Lung (tissue), 12 donors: Measurements from ENCODE around the gene PTPRN2. TPM values are rescaled to one million over a fixed set of nuclear protein-coding genes. Genes with fewer than 3 reads are reported as not detected.

Experiments
- ATAC-seq: fragments of 200-7000 bp; cut with Tn5 transposase; one replicate; pipeline ENCODE4 v1.9.1; 2020; ENCODE audit warnings: moderate number of reproducible peaks; ENCODE audit not compliant: insufficient read depth, low FRiP score
- DNase-seq, 3 donors: peaks; one replicate each; pipeline ENCODE4 v3.0.0-alpha.2; 2013 to 2017
- H3K27ac ChIP-seq, 2 donors: one replicate each; pipeline ENCODE4 v1.5.1; 2013; ENCODE audit warnings: mild to moderate bottlenecking in 2 of 2, moderate library complexity in 2 of 2, control low read depth in 1 of 2, inconsistent platforms in 1 of 2, low read depth in 1 of 2, low read length in 1 of 2
- H3K27me3 ChIP-seq, 3 donors: one replicate each; pipeline ENCODE4 v1.5.1; 2013; ENCODE audit warnings: low read length in 2 of 3; ENCODE audit not compliant: control insufficient read depth in 3 of 3, insufficient read depth in 3 of 3
- H3K36me3 ChIP-seq, 4 donors: one replicate each; pipeline ENCODE4 v1.5.1; 2013; ENCODE audit warnings: low read length in 4 of 4, mild to moderate bottlenecking in 1 of 4, moderate library complexity in 1 of 4; ENCODE audit not compliant: control insufficient read depth in 4 of 4, insufficient read depth in 4 of 4
- H3K4me1 ChIP-seq, 5 donors: one replicate each; pipeline ENCODE4 v1.5.1; 2013; ENCODE audit warnings: low read length in 5 of 5, mild to moderate bottlenecking in 2 of 5, moderate library complexity in 1 of 5; ENCODE audit not compliant: control insufficient read depth in 5 of 5, insufficient read depth in 5 of 5
- H3K4me3 ChIP-seq: one replicate; pipeline ENCODE4 v1.5.1; 2013; ENCODE audit warnings: mild to moderate bottlenecking, control low read depth, moderate library complexity
- H3K9ac ChIP-seq, 2 donors: one replicate each; pipeline ENCODE4 v1.5.1; 2013; ENCODE audit warnings: low read length in 2 of 2, control low read depth in 1 of 2; ENCODE audit not compliant: insufficient read depth in 1 of 2
- H3K9me3 ChIP-seq, 4 donors: one replicate each; pipeline ENCODE4 v1.5.1; 2013; ENCODE audit warnings: low read length in 3 of 4, mild to moderate bottlenecking in 1 of 4, moderate library complexity in 1 of 4; ENCODE audit not compliant: control insufficient read depth in 4 of 4, insufficient read depth in 3 of 4
- WGBS, 2 donors: extraction: QIAGEN DNeasy Blood & Tissue Kit; methylation state at CpG; one replicate each; pipeline ENCODE4 v1.1.7; 2013; 5-methylcytosine and 5-hydroxymethylcytosine counted together
- polyA plus RNA-seq, 2 donors: library from polyadenylated mRNA; stranded (reverse); fragments of 200-250 nt; gene quantifications; one replicate each; pipeline ENCODE4 v1.2.1, GENCODE V29; 2013
- total RNA-seq, 2 donors: library from RNA; depleted of rRNA in 1 of 2; stranded (reverse); fragments of >200 nt in 1 of 2; gene quantifications; one replicate each; pipeline ENCODE4 v1.2.1, GENCODE V29; 2014 to 2021
- TF ChIP-seq, protein P1 (sequence below): IDR thresholded peaks from 2 replicates; pipeline ENCODE4 v1.5.1; 2012; ENCODE audit warnings: mild to moderate bottlenecking; ENCODE audit errors: control extremely low read depth, extremely low read depth
- donor health status: control.
- donor health status: control.
- donor health status: Bipolar disorder and iron deficiency.
- donor health status: healthy.
- donor health status: DM: yes; HTN: yes; CAD: no.

PTPRN2 gene
- total and polyA plus RNA-seq, 4 donors, result 2.1 to 7.4 (median 4.4) TPM

DNA sequence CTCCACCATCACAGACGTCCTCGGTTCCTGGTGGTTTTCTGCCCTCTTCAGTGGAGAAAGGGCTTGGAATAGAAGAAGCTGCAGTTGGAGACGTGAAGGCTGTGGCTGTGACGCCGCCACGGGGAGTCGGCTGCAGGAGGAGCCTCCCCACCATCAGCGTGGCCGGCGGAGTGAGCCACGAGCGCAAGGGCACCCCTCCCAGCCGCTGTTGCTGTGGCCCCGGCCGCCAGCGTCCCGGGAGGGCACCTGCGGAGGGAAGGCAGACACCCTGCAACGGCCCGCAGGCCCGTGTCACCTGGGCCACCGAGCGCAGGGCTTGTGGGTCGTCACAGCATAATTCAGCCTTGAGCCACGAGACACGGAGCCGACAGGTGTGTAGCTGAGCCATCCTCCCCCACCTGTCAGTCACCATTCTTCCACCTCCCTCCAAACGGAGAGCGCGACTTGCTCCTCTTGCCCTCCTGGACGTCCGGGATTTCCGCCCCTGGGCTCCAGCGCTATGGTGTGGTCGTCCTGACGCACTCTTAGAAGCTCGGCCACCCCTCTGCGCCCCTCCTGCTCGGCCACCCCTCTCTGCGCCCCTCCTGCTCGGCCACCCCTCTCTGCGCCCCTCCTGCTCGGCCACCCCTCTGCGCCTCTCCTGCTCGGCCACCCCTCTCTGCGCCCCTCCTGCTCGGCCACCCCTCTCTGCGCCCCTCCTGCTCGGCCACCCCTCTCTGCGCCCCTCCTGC lies 102.7 kb downstream of the PTPRN2 start:
- Histone ChIP-seq H3K4me1 (no peaks in the 10 kb centered on the region), H3K27me3 (no peaks in the 10 kb centered on the region), H3K27ac (no peak overlapping the region), H3K4me3 (no peak overlapping the region), H3K36me3 (no peaks in the 10 kb centered on the region), H3K9me3 (peaks cover 0 to 2% (median 0%) of the 10 kb centered on the region in 4 donors), H3K9ac (no peak overlapping the region)
- WGBS, 2 donors, result 92 to 93% methylated on average over 47 to 49 of the region's 50 CpGs
- DNase-seq (no peak), ATAC-seq (no peak)
- TF ChIP-seq, protein P1, sequence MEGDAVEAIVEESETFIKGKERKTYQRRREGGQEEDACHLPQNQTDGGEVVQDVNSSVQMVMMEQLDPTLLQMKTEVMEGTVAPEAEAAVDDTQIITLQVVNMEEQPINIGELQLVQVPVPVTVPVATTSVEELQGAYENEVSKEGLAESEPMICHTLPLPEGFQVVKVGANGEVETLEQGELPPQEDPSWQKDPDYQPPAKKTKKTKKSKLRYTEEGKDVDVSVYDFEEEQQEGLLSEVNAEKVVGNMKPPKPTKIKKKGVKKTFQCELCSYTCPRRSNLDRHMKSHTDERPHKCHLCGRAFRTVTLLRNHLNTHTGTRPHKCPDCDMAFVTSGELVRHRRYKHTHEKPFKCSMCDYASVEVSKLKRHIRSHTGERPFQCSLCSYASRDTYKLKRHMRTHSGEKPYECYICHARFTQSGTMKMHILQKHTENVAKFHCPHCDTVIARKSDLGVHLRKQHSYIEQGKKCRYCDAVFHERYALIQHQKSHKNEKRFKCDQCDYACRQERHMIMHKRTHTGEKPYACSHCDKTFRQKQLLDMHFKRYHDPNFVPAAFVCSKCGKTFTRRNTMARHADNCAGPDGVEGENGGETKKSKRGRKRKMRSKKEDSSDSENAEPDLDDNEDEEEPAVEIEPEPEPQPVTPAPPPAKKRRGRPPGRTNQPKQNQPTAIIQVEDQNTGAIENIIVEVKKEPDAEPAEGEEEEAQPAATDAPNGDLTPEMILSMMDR, result no peak

DNA sequence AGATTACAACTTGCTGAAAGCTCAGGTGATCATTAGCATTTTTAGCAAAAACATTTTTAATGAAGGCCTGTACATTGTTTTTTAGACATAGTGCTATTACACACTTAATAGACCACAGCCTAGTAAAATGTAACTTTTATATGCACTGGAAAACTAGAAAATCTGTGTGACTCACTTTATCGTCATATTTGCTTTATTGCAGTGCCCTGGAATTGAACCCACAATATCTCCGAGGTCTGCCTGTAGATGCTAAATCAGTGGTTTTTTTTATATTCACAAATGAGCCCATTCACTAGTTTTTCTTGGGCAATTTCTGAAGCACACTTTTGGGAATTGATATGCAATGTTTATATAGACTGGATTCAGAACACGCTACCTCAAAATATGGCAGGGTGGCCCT lies 105.1 kb downstream of the PTPRN2 start:
- H3K36me3 ChIP-seq, result no peaks in the 10 kb centered on the region
- TF ChIP-seq, protein P1, result no peak
- no peak for ATAC-seq
- peaks cover 0 to 7% (median 0%) of the 10 kb centered on the region in 5 donors for H3K4me1 ChIP-seq
- DNase-seq, result no peak
- no peaks in the 10 kb centered on the region for H3K27me3 ChIP-seq
- no peak overlapping the region for H3K4me3 ChIP-seq
- H3K9me3 ChIP-seq, result peaks cover 0 to 2% (median 0%) of the 10 kb centered on the region in 4 donors
- no peak overlapping the region for H3K27ac ChIP-seq
- no peak overlapping the region for H3K9ac ChIP-seq
- WGBS, 2 donors, result 88 to 94% methylated on average over 3 of the region's 3 CpGs

DNA sequence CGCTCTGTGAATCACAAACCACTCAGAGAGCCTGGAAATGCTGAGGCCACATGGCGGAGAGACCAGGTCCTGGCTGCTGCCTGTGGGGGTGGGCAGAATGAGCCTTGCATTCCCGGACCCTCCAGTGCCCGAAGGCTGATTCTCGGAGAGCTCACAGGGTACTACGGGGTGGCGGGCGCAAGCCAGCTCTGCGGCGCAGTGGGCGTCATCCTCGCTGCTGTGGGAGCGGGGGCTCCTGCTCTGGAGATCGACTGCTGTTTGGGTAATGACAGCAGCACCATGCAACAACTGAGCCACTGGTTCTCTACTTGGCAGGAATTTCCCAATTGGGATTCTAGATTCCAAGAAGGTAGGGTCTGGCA lies 108.0 kb downstream of the PTPRN2 start:
- peaks cover 0 to 15% (median 0%) of the 10 kb centered on the region in 5 donors for H3K4me1 ChIP-seq
- ATAC-seq (no peak), DNase-seq (no peak)
- H3K9ac ChIP-seq, result peak overlapping the region in 1 of 2 donors; percentile 11
- H3K4me3 ChIP-seq, result no peak overlapping the region
- 93 to 94% methylated on average over 14 of the region's 14 CpGs for WGBS, 2 donors
- H3K27ac ChIP-seq, result no peak overlapping the region
- no peaks in the 10 kb centered on the region for H3K36me3 ChIP-seq
- H3K9me3 ChIP-seq, result no peaks in the 10 kb centered on the region
- TF ChIP-seq, protein P1, result no peak
- no peaks in the 10 kb centered on the region for H3K27me3 ChIP-seq
